GM12878 (cell line): ENCODE data around the gene FREY1. TPM values are rescaled to one million over a fixed set of nuclear protein-coding genes. Genes with fewer than 3 reads are reported as not detected.

Experiments
- ATAC-seq: fragments of 200-7000 bp; cut with Tn5 transposase; 3 replicates; pipeline ENCODE4 v1.9.1; 2020; ENCODE audit warnings: mild to moderate bottlenecking, moderate library complexity
- BruUV-seq: library from RNA; stranded (reverse); fragments of 400-500 nt; replicated peaks from 2 replicates; lab custom pipeline; 2021; lab: Mats Ljungman, UMichigan
- CTCF ChIA-PET: fragments of 300-600 bp; sonication (Branson Sonifier 250); formaldehyde crosslinking; extraction: SDS; loops from one replicate; lab custom pipeline; 2021; ENCODE audit warnings: inconsistent platforms; lab: Yijun Ruan, JAX
- POLR2A ChIA-PET: fragments of 350-600 bp; formaldehyde crosslinking; extraction: SDS; loops from one replicate; lab custom pipeline; 2021; ENCODE audit warnings: inconsistent platforms; lab: Charles Lee
- RAD21 ChIA-PET: fragments of 300-600 bp; sonication (Branson Sonifier 250); formaldehyde crosslinking; loops from one replicate; lab custom pipeline; 2023; ENCODE audit warnings: antibody characterized with exemption; ENCODE audit not compliant: unreplicated experiment; lab: Charles Lee
- SMC1A ChIA-PET: fragments of 300-600 bp; sonication (Branson Sonifier 250); formaldehyde crosslinking; loops from one replicate; lab custom pipeline; 2023; ENCODE audit not compliant: unreplicated experiment, uncharacterized antibody; lab: Charles Lee
- DNase-seq: peaks from one replicate; pipeline ENCODE4 v3.0.0-alpha.2; 2011; ENCODE audit warnings: low read depth, low spot score
- FAIRE-seq: peaks from 3 replicates; lab custom pipeline; 2011; peaks lifted over from hg19 to GRCh38; lab: Jason Lieb, UNC
- H2AFZ ChIP-seq: 2 replicates; pipeline ENCODE4 v1.6.0; 2011; ENCODE audit warnings: low read depth, low read length, control low read depth; ENCODE audit not compliant: control insufficient read depth
- H3K27ac ChIP-seq: 2 replicates; pipeline ENCODE4 v1.5.1; 2011; ENCODE audit warnings: control low read depth; ENCODE audit not compliant: control insufficient read depth, insufficient read depth
- H3K27me3 ChIP-seq, 2 experiments: replicated peaks in 1 of 2; 2 replicates each; pipeline versions ENCODE4 v1.6.0 to v1.6.1; 2011; ENCODE audit warnings: low read length in 1 of 2; ENCODE audit not compliant: control insufficient read depth in 2 of 2, insufficient read depth in 2 of 2
- H3K36me3 ChIP-seq, 2 experiments: 2 replicates each; pipeline ENCODE4 v1.5.1; 2011; ENCODE audit warnings: low read length in 1 of 2; ENCODE audit not compliant: control insufficient read depth in 2 of 2, insufficient read depth in 2 of 2
- H3K4me1 ChIP-seq: 2 replicates; pipeline ENCODE4 v1.6.1; 2011; ENCODE audit warnings: mild to moderate bottlenecking, low read length, moderate library complexity, mixed read lengths; ENCODE audit not compliant: control insufficient read depth, insufficient read depth
- H3K4me2 ChIP-seq: 2 replicates; pipeline ENCODE4 v1.6.0; 2011; ENCODE audit warnings: control low read depth; ENCODE audit not compliant: control insufficient read depth, insufficient read depth
- H3K4me3 ChIP-seq: fragments of 200-600 bp; sonication (generic); 2 replicates; pipeline ENCODE4 v1.5.1; 2016
- H3K79me2 ChIP-seq: 2 replicates; pipeline ENCODE4 v1.6.0; 2011; ENCODE audit warnings: low read length; ENCODE audit not compliant: control insufficient read depth, insufficient read depth
- H3K9ac ChIP-seq: 2 replicates; pipeline ENCODE4 v1.8.0; 2011; ENCODE audit warnings: low read length, control low read depth, mixed read lengths; ENCODE audit not compliant: control insufficient read depth, insufficient read depth
- H3K9me3 ChIP-seq: replicated peaks from 3 replicates; pipeline ENCODE4 v1.5.1; 2011; ENCODE audit warnings: mild to moderate bottlenecking, low read length; ENCODE audit not compliant: control insufficient read depth, insufficient read depth
- H4K20me1 ChIP-seq: 2 replicates; pipeline ENCODE4 v1.6.0; 2011; ENCODE audit not compliant: control insufficient read depth, insufficient read depth
- CBX5 ChIP-seq: sonication (generic); IDR thresholded peaks from 2 replicates; pipeline ENCODE4 v1.6.1; 2016; ENCODE audit warnings: low read depth, moderate library complexity, mild to moderate bottlenecking, inconsistent platforms
- CEBPB ChIP-seq, 2 experiments: fragments of 150-350 bp in 1 of 2; IDR thresholded peaks; 2 replicates each; pipeline ENCODE4 v1.6.1; 2012 to 2014; ENCODE audit warnings: low read depth in 2 of 2, low read length in 2 of 2, borderline replicate concordance in 1 of 2, inconsistent platforms in 1 of 2
- ETV6 ChIP-seq, 2 experiments: fragments of 450-650 bp in 1 of 2; IDR thresholded peaks in 1 of 2; conservative IDR thresholded peaks in 1 of 2; 2 replicates each; pipeline ENCODE4 v1.6.1; 2014; ENCODE audit warnings: antibody characterized with exemption in 1 of 2, borderline replicate concordance in 1 of 2, low read depth in 1 of 2, mild to moderate bottlenecking in 1 of 2, moderate library complexity in 1 of 2
- HDAC2 ChIP-seq: fragments of 200-600 bp; sonication (generic); IDR thresholded peaks from 2 replicates; pipeline ENCODE4 v1.6.1; 2017
- IRF4 ChIP-seq: IDR thresholded peaks from 2 replicates; pipeline ENCODE4 v1.6.1; 2011; ENCODE audit warnings: low read depth, low read length
- JUNB ChIP-seq: IDR thresholded peaks from 2 replicates; pipeline ENCODE4 v1.6.1; 2016; ENCODE audit warnings: antibody characterized with exemption, mild to moderate bottlenecking
- KLF5 ChIP-seq: fragments of 450-650 bp; IDR thresholded peaks from 2 replicates; pipeline ENCODE4 v1.6.1; 2014; ENCODE audit warnings: mild to moderate bottlenecking; ENCODE audit not compliant: partially characterized antibody
- MTA2 ChIP-seq: fragments of 450-650 bp; IDR thresholded peaks from 2 replicates; pipeline ENCODE4 v1.6.1; 2016; ENCODE audit warnings: low read depth, mild to moderate bottlenecking, moderate library complexity
- MYC ChIP-seq: IDR thresholded peaks from 2 replicates; pipeline ENCODE4 v1.6.1; 2011; ENCODE audit warnings: mild to moderate bottlenecking, low read length, moderate library complexity, inconsistent platforms; ENCODE audit not compliant: insufficient read depth, insufficient replicate concordance, insufficient read length, severe bottlenecking
- RBBP5 ChIP-seq: fragments of 200-600 bp; sonication (generic); conservative IDR thresholded peaks from 2 replicates; pipeline ENCODE4 v1.6.1; 2016
- WRNIP1 ChIP-seq: IDR thresholded peaks from 2 replicates; pipeline ENCODE4 v1.6.1; 2011; ENCODE audit warnings: low read depth, low read length, improper control_type of control experiment, borderline replicate concordance
- YY1 ChIP-seq: IDR thresholded peaks from 2 replicates; pipeline ENCODE4 v1.6.1; 2011; ENCODE audit warnings: low read depth, mild to moderate bottlenecking, low read length
- ZNF622 ChIP-seq: fragments of 450-650 bp; IDR thresholded peaks from 2 replicates; pipeline ENCODE4 v1.6.1; 2017; ENCODE audit warnings: mild to moderate bottlenecking, inconsistent platforms
- WGBS: methylation state at CpG from one replicate; pipeline ENCODE4 v1.1.6; 2016; ENCODE audit warnings: low lambda C conversion rate; ENCODE audit not compliant: insufficient replicate concordance, insufficient coverage; ENCODE audit errors: missing lambda C conversion rate; 5-methylcytosine and 5-hydroxymethylcytosine counted together
- in situ Hi-C: fragments of 300-500 bp; cut with MboI; formaldehyde crosslinking; loops from 9 replicates; pipeline ENCODE4 v1.14.3; 2018; ENCODE audit warnings: mixed read lengths
- intact Hi-C: fragments of 100-400 bp; cut with micrococcal nuclease; formaldehyde crosslinking; loops from one replicate; pipeline ENCODE4 v1.14.2; 2022; ENCODE audit not compliant: unreplicated experiment
- polyA plus RNA-seq, 11 experiments: library from polyadenylated mRNA; depleted of rRNA in 4 of 11; unstranded in 6 of 11; stranded (reverse) in 5 of 11; fragments of >200 nt; fragmentation: Nextera tagmentation in 4 of 11; fragmentation: Illumina TruSeq in 1 of 11; extraction: Ambion mirVana in 4 of 11; extraction: Trizol in 1 of 11; gene quantifications; 1 replicate in 1 of 11; 2 replicates in 10 of 11; pipeline versions ENCODE4 v1.2.1 to v1.2.3, GENCODE V29; 2011 to 2016; ENCODE audit warnings: inconsistent platforms in 2 of 11, missing spikeins in 2 of 11, low read depth in 1 of 11
- total RNA-seq, 4 experiments: library from RNA; depleted of rRNA in 3 of 4; stranded (reverse); fragments of >200 nt in 3 of 4; fragmentation: Illumina TruSeq in 1 of 4; extraction: Trizol in 1 of 4; gene quantifications; 2 replicates each; pipeline versions ENCODE4 v1.2.1 to v1.2.3, GENCODE V29; 2013 to 2021
- TF ChIP-seq, protein P1 (sequence below): fragments of 450-650 bp; IDR thresholded peaks from 2 replicates; pipeline ENCODE4 v1.6.1; 2017; ENCODE audit warnings: mild to moderate bottlenecking
- TF ChIP-seq, protein P2 (sequence below): fragments of 450-650 bp; conservative IDR thresholded peaks from 2 replicates; pipeline ENCODE4 v1.6.1; 2017; ENCODE audit warnings: mild to moderate bottlenecking, moderate library complexity
- TF ChIP-seq, protein P3 (sequence below): fragments of 450-650 bp; IDR thresholded peaks from 2 replicates; pipeline ENCODE4 v1.6.1; 2017; ENCODE audit warnings: antibody characterized with exemption, mild to moderate bottlenecking, moderate library complexity
- TF ChIP-seq, protein P4 (sequence below): IDR thresholded peaks from 2 replicates; pipeline ENCODE4 v1.6.1; 2011; ENCODE audit warnings: low read depth, low read length, improper control_type of control experiment, borderline replicate concordance

FREY1 gene
- total and polyA plus RNA-seq, 10 of the 15 experiments (the other 5 are each of a cell fraction or from before 2014, with no cell fraction given): 0.13 to 1.7 (median 0.39) TPM; not detected in 3

DNA sequence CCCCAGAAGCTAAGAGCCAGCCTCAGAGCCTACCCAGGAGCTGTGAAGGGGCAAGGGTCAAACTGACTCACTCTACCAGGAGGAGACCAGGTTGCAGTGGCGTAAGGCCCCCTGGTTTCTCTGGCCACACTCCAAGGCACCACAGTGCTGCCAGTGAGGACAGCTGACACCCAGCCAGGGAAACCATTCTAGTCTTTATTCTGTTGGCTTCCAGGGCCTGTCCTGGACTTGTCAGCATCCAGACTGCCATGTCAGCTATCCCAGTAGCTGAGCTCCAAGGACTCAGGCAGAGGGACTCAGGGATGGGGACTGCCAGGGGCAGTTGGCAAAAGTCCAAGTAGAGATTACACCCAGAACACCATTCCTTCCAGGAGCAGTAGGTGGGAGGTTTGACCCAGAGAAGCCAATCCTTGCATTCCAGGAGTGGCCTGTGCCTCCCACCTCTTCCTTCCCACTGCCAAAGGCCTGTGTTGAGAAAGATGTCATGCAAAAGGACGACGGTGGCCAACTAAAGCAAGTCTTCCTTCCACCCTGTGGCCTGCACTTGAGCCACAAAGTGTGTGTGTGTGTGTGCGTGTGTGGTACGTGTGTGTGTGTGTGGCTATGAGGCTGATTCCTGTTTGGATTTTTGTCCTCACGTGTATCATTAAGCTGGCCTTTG lies 25.2 kb downstream of the FREY1 start:
- Histone ChIP-seq H3K9ac (no peak overlapping the region), H3K27ac (no peak overlapping the region), H3K79me2 (no peaks in the 10 kb centered on the region), H3K9me3 (no peaks in the 10 kb centered on the region), H3K4me2 (no peak overlapping the region), H3K36me3 (no peaks in the 10 kb centered on the region), H2AFZ (no peak overlapping the region), H3K4me1 (no peaks in the 10 kb centered on the region), H4K20me1 (no peaks in the 10 kb centered on the region), H3K4me3 (no peak overlapping the region), H3K27me3 (no peaks in the 10 kb centered on the region)
- DNase-seq: no peak
- CTCF ChIA-PET: interaction anchor here (1.8 to 3.5 kb wide), 2 partner anchors 9 to 124 kb away, joined by 6 to 8 read pairs; no protein-coding TSS in a partner anchor
- no peak for FAIRE-seq
- intact Hi-C loops: no loop called here
- no TSS peak for BruUV-seq
- RAD21 ChIA-PET: no interaction called here
- in situ Hi-C loops: no loop called here
- SMC1A ChIA-PET: no interaction called here
- WGBS: 86% methylated on average over 6 of the region's 6 CpGs
- ATAC-seq: no peak
- POLR2A ChIA-PET: interaction anchor here (1.2 kb wide), 1 partner anchor 16 kb away, joined by 3 read pairs; no protein-coding TSS in a partner anchor
- TF ChIP-seq MTA2: no peak
- no peak for TF ChIP-seq YY1
- TF ChIP-seq HDAC2: no peak
- no peak for TF ChIP-seq RBBP5
- TF ChIP-seq, protein P1, sequence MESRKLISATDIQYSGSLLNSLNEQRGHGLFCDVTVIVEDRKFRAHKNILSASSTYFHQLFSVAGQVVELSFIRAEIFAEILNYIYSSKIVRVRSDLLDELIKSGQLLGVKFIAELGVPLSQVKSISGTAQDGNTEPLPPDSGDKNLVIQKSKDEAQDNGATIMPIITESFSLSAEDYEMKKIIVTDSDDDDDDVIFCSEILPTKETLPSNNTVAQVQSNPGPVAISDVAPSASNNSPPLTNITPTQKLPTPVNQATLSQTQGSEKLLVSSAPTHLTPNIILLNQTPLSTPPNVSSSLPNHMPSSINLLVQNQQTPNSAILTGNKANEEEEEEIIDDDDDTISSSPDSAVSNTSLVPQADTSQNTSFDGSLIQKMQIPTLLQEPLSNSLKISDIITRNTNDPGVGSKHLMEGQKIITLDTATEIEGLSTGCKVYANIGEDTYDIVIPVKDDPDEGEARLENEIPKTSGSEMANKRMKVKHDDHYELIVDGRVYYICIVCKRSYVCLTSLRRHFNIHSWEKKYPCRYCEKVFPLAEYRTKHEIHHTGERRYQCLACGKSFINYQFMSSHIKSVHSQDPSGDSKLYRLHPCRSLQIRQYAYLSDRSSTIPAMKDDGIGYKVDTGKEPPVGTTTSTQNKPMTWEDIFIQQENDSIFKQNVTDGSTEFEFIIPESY: no peak
- no peak for TF ChIP-seq MYC
- TF ChIP-seq IRF4: no peak
- TF ChIP-seq CEBPB (IDR thresholded peaks at IDR 0.05; ENCODE audit: borderline replicate concordance in 1 of 2, low read depth in 2 of 2, low read length in 2 of 2): no peak
- no peak for TF ChIP-seq CBX5
- TF ChIP-seq KLF5: no peak
- TF ChIP-seq ETV6 (conservative IDR thresholded peaks at IDR 0.05 in 1 of 2, IDR thresholded peaks at IDR 0.05 in 1 of 2; ENCODE audit: borderline replicate concordance in 1 of 2, low read depth in 1 of 2): no peak
- TF ChIP-seq ZNF622: no peak
- no peak for TF ChIP-seq JUNB
- TF ChIP-seq, protein P2, sequence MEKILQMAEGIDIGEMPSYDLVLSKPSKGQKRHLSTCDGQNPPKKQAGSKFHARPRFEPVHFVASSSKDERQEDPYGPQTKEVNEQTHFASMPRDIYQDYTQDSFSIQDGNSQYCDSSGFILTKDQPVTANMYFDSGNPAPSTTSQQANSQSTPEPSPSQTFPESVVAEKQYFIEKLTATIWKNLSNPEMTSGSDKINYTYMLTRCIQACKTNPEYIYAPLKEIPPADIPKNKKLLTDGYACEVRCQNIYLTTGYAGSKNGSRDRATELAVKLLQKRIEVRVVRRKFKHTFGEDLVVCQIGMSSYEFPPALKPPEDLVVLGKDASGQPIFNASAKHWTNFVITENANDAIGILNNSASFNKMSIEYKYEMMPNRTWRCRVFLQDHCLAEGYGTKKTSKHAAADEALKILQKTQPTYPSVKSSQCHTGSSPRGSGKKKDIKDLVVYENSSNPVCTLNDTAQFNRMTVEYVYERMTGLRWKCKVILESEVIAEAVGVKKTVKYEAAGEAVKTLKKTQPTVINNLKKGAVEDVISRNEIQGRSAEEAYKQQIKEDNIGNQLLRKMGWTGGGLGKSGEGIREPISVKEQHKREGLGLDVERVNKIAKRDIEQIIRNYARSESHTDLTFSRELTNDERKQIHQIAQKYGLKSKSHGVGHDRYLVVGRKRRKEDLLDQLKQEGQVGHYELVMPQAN: no peak
- TF ChIP-seq, protein P3, sequence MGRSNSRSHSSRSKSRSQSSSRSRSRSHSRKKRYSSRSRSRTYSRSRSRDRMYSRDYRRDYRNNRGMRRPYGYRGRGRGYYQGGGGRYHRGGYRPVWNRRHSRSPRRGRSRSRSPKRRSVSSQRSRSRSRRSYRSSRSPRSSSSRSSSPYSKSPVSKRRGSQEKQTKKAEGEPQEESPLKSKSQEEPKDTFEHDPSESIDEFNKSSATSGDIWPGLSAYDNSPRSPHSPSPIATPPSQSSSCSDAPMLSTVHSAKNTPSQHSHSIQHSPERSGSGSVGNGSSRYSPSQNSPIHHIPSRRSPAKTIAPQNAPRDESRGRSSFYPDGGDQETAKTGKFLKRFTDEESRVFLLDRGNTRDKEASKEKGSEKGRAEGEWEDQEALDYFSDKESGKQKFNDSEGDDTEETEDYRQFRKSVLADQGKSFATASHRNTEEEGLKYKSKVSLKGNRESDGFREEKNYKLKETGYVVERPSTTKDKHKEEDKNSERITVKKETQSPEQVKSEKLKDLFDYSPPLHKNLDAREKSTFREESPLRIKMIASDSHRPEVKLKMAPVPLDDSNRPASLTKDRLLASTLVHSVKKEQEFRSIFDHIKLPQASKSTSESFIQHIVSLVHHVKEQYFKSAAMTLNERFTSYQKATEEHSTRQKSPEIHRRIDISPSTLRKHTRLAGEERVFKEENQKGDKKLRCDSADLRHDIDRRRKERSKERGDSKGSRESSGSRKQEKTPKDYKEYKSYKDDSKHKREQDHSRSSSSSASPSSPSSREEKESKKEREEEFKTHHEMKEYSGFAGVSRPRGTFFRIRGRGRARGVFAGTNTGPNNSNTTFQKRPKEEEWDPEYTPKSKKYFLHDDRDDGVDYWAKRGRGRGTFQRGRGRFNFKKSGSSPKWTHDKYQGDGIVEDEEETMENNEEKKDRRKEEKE: no peak
- TF ChIP-seq, protein P4, sequence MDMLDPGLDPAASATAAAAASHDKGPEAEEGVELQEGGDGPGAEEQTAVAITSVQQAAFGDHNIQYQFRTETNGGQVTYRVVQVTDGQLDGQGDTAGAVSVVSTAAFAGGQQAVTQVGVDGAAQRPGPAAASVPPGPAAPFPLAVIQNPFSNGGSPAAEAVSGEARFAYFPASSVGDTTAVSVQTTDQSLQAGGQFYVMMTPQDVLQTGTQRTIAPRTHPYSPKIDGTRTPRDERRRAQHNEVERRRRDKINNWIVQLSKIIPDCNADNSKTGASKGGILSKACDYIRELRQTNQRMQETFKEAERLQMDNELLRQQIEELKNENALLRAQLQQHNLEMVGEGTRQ: no peak
- no peak for TF ChIP-seq WRNIP1
